ENCODE results near the gene DLG2. TPM values are rescaled to one million over a fixed set of nuclear protein-coding genes. Genes with fewer than 3 reads are reported as not detected.
"Not testable (repeated sequence)": the region's sequence is repeated elsewhere in the genome, so short reads cannot be mapped to it uniquely, and the experiment has no call there.

Gene DLG2
- total RNA-seq, result 2.8 TPM
- long read RNA-seq, partial matches to known transcripts, result 0 of 6 reads
- long read RNA-seq, other reads (novel, unspliced or antisense), result 6 of 6 reads

- DNase-seq (ENCODE audit: low spot score), result no peak
Measured at GRCh38 chr11:85627332-85627997, at the start of gene DLG2. Gene DLG2, minus strand, starts transcription at chr11:85627344.

GRCh38 chr11:85673393-85673792 is 46.2 kb upstream of the DLG2 start:
- DNase-seq (ENCODE audit: low spot score), result no peak

GRCh38 chr11:85672105-85672902 is 45.2 kb upstream of the DLG2 start:
- DNase-seq (ENCODE audit: low spot score), result no peak

DNA sequence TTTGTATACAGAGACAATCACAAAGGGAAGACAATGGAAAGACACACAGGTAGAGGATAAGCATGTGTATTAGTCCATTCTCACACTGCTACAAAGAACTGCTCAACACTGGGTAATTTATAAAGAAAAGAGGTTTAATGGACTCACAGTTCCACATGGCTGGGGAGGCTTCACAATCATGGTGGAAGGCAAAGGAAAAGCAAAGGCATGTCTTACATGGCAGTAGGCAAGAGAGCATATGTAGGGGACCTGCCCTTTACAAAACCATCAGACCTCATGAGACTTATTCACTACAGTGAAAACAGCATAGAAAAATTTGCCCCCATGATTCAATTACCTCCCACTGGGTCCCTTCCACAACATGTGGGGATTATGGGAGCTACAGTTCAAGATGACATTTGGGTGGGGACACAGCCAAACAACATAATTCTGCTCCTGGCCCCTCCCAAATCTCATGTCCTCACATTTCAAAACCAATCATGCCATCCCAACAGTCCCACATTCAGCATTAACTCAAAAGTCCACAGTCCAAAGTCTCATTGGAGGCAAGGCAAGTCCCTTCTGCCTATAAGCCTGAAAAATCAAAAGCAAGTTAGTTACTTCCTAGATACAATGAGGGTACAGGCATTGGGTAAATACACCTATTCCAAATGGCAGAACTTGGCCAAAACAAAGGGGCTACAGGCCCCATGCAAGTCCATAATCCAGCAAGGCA is 44.0 kb upstream of the DLG2 start:
- DNase-seq (ENCODE audit: low spot score), result not testable (repeated sequence)

DNA sequence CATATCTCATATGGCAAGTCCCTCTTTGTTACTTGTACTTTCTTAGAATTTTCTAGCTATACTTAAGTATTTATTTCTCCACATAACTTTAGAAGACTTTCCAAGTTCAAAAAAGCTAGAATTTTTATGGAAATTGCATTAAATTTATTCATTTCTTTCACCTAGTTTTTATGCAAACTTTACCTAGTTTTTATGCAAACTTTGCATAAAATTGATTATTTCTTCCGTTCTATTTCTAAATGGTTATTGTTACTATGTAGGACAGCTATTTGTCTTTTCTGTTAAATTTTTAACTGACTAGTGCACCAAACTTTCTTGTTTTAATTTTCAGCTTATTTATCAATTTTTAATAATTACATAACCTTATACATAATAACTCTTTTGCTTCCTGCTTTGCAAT is 41.0 kb upstream of the DLG2 start:
- no peak for DNase-seq (ENCODE audit: low spot score)

- no peak for DNase-seq (ENCODE audit: low spot score)
Measured at GRCh38 chr11:85666687-85667086, 39.5 kb upstream of the DLG2 start.

- no peak for DNase-seq (ENCODE audit: low spot score)
Measured at GRCh38 chr11:85665733-85666132, 38.6 kb upstream of the DLG2 start.

- peak; percentile 99 for DNase-seq (ENCODE audit: low spot score)
Measured at GRCh38 chr11:85664615-85665481, 37.7 kb upstream of the DLG2 start, which contains the start of gene CREBZF. Gene CREBZF, minus strand, starts transcription at chr11:85665129. Its CDS starts 254 bp downstream, at chr11:85664875.

DNA sequence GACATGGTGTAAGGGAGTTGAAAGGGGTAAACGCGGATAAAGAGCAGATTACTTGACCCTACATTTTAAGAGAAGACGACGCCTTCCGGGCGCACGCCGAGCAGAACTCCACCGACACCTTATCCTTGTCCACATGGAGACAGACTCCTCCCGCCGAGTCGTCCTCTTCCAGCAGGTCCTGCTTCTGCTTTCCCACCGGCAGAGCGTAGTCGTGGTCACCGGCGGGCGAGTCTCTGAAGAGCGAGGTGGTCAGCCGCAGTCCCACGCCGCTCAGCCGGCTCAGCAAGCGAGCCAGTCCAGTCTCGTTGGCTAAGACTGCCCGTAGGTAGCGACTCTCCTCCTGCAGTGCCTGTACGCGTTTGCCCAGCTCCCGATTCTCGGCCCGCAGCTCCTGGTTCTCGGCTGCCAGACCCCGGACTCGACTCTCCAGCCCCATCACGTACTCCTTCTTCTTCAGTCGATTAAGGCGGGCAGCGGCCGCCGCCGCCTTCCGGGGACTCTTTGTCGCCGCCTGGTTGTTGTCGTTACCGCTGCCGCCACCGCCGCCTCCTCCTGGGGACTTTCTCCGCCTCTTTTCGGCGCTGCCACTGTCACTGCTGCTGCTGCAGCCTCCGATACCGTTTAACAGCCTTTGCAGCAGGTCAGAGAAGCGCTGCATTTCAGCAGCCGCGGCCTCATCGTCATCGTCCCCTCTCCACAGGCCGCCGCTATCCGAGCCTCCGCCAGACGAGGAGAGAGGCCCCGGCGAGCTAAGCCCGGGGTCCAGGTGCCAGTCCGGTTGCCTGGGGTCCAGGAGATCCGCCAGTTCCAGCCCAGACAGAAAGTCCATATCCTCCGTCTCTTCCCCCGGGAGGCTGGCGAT is 36.8 kb upstream of the DLG2 start:
- DNase-seq (ENCODE audit: low spot score), result peak; percentile 93

DNA sequence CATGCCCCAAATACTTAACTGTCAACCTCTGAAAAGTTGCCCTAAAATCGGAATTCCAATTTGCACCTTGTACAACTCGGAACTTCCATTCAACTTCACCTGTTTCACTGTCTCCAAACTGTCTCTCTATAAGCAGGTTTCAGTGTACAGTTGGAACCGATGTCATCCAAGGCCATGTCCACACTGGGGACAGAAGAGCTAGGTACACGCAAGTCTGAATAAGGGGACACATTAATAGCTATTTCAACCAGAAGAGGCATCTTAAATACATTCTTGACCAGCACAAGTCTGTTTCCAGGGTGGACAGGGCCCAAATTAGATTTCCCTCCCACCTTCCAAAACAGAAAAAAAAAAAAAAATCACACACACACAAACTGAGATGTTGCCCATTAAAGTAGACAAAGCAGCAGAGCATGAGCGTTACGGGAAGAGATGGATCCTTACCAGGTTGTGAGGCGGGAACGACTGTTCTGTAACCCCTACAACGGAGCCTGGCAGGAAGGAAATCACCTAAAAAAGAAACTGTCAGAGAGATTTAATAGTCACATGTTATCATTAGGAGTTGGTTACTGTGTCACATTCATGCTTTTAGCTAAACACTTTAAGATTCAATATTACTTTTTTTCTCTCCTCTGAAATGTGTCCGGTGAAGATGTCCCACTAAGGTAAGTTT is 36.1 kb upstream of the DLG2 start:
- no peak for DNase-seq (ENCODE audit: low spot score)

DNA sequence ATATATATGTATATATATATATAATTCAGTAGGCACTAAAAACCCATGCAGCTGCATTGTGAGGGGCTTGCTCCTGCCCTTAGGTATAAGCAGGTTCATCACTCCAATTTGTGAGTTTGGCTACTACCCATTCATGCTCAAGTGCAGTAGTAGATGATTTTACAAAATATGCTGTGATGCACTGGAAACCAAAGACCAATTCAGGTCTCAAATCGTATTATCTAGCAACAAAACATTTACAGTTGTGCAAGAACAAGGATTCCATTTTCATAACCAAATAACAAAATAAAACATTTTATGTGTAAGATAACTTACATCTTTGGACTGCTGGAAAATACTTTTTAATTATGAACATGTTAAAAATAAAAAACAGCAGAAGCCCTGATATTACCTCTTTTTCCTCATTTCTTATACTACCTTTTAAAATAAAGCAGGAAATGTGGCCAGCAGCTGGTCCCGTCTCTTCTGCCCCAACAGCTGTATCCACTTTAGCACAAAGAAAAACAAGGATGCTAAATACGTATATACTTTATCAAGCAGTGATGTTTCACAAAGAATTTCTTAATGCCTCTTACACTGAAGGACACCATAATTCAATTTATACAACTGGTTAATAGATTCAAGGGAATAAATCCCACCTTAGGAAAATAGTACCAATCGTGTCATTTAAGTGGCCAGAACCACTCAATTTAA is 35.0 kb upstream of the DLG2 start:
- no peak for DNase-seq (ENCODE audit: low spot score)

- DNase-seq (ENCODE audit: low spot score), result no peak
Measured at GRCh38 chr11:85658180-85658579, 31.0 kb upstream of the DLG2 start.

DNA sequence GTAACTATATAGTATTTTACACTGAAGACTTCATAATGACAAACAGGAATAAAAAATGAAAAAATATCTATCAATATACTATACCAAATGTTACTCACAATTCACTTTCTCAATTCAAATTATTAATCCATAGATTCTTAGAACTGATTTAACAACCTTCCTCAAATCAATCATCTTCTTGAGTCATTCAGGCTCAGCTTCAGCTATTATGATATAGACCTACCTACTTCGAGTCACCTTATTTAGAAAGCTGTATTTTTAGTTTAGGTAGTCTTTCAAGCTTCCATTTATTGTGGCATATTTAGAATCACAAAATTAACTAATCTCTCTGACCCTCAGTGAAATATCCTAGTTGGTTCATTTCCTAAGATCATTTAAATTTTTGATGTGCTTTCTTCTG is 29.6 kb upstream of the DLG2 start:
- no peak for DNase-seq (ENCODE audit: low spot score)

- not testable (repeated sequence) for DNase-seq (ENCODE audit: low spot score)
Measured at GRCh38 chr11:85654343-85654742, 27.2 kb upstream of the DLG2 start.

- DNase-seq (ENCODE audit: low spot score), result no peak
Measured at GRCh38 chr11:85652786-85653447, 25.8 kb upstream of the DLG2 start.

GRCh38 chr11:85651118-85651517 is 24.0 kb upstream of the DLG2 start:
- no peak for DNase-seq (ENCODE audit: low spot score)

DNA sequence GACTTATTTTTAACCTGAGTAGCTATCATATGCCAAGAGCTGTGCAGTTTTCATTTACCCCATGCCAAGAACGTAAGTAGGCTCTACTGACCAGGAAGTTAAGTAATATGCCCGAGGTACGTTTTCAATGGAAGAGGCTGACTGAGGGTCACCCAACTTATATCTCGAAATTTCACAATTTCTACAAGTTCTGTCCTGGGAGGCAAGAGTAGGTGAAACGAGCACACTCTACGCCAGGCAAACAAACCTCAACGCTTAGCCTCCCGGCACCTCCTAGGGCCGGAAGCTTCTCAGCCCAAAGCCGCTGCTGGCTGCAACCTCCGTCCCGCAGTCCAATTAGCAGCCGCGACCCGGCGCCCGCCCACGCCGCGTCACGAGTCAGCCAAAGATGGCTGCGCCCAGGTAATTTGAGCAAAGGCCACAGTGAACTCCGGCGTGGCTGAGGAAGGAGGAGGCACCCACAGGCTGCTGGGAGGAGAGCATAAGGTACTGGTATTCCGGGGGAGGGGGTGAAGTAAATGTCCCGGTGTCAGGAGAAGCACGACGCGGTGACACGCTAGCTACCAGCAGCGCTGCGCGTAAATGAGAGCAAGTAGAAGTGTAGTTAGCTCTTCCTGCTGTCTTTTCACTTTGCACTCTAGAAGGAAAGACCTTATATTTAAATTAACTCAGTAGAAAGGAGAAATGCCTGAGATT is 20.6 kb upstream of the DLG2 start, which contains the start of gene TMEM126A:
TMEM126A (plus strand) TSS at position 364 of the 696 bp plus-strand sequence. CDS start 2,289 bp downstream, outside the sequence.
- peak; percentile 97 for DNase-seq (ENCODE audit: low spot score)

Data from mesenteric fat pad (tissue), 1 donor.